Loucy (cell line): ENCODE data around the gene LDAH.

Experiments used
- H2AFZ ChIP-seq: fragments of 200-600 bp; sonication (generic); 2 replicates; pipeline ENCODE4 v1.6.0; 2016; ENCODE audit warnings: antibody characterized with exemption, mild to moderate bottlenecking, low read length, moderate library complexity
- H3F3A ChIP-seq: fragments of 200-600 bp; 2 replicates; pipeline ENCODE4 v1.6.0; 2016; ENCODE audit warnings: antibody characterized with exemption, low read depth, mild to moderate bottlenecking
- H3K27me3 ChIP-seq: fragments of 200-600 bp; sonication (generic); 2 replicates; pipeline ENCODE4 v1.6.1; 2014; ENCODE audit warnings: low read length, mild to moderate bottlenecking; ENCODE audit not compliant: insufficient read depth, poor library complexity, severe bottlenecking
- H3K36me3 ChIP-seq: fragments of 200-600 bp; sonication (generic); 2 replicates; pipeline ENCODE4 v1.6.1; 2016; ENCODE audit warnings: low read length; ENCODE audit not compliant: insufficient read depth
- H3K4me1 ChIP-seq: fragments of 200-600 bp; sonication (generic); 2 replicates; pipeline ENCODE4 v1.5.1; 2014; ENCODE audit warnings: low read length, mild to moderate bottlenecking; ENCODE audit not compliant: insufficient read depth, poor library complexity, severe bottlenecking
- H3K4me2 ChIP-seq: fragments of 200-600 bp; sonication (generic); 2 replicates; pipeline ENCODE4 v1.6.0; 2014; ENCODE audit warnings: antibody characterized with exemption, low read length, low read depth, mild to moderate bottlenecking; ENCODE audit not compliant: poor library complexity, severe bottlenecking
- H3K4me3 ChIP-seq: fragments of 200-600 bp; sonication (generic); 2 replicates; pipeline ENCODE4 v1.5.1; 2014; ENCODE audit warnings: low read length, mild to moderate bottlenecking, mixed read lengths; ENCODE audit not compliant: poor library complexity, severe bottlenecking
- H3K79me2 ChIP-seq: fragments of 200-600 bp; sonication (generic); 2 replicates; pipeline ENCODE4 v1.6.1; 2014; ENCODE audit warnings: low read length; ENCODE audit not compliant: insufficient read depth
- H3K9ac ChIP-seq: fragments of 200-600 bp; sonication (generic); 2 replicates; pipeline ENCODE4 v1.6.0; 2014; ENCODE audit warnings: mild to moderate bottlenecking, low read depth, low read length, moderate library complexity; ENCODE audit not compliant: poor library complexity, severe bottlenecking
- H3K9me2 ChIP-seq: fragments of 200-600 bp; sonication (generic); replicated peaks from 2 replicates; pipeline ENCODE4 v1.6.1; 2016; ENCODE audit warnings: low read depth, low read length, mixed read lengths
- H3K9me3 ChIP-seq: fragments of 200-600 bp; sonication (generic); 2 replicates; pipeline ENCODE4 v1.6.1; 2014; ENCODE audit warnings: mild to moderate bottlenecking, antibody characterized with exemption, low read length, low read depth; ENCODE audit not compliant: insufficient read depth
- H4K20me1 ChIP-seq: fragments of 200-600 bp; sonication (generic); 2 replicates; pipeline ENCODE4 v1.6.0; 2014; ENCODE audit warnings: antibody characterized with exemption, low read length, mild to moderate bottlenecking; ENCODE audit not compliant: insufficient read depth, poor library complexity, severe bottlenecking
- EZH2phosphoT487 ChIP-seq: fragments of 200-600 bp; IDR thresholded peaks from 2 replicates; pipeline ENCODE4 v1.6.1; 2018; ENCODE audit warnings: antibody characterized with exemption, mild to moderate bottlenecking, moderate library complexity, borderline replicate concordance
- TF ChIP-seq, protein P1 (sequence below): fragments of 200-600 bp; sonication (generic); conservative IDR thresholded peaks from 2 replicates; pipeline ENCODE4 v1.5.1; 2014; ENCODE audit warnings: mild to moderate bottlenecking, antibody characterized with exemption, low read length

The LDAH gene

DNA sequence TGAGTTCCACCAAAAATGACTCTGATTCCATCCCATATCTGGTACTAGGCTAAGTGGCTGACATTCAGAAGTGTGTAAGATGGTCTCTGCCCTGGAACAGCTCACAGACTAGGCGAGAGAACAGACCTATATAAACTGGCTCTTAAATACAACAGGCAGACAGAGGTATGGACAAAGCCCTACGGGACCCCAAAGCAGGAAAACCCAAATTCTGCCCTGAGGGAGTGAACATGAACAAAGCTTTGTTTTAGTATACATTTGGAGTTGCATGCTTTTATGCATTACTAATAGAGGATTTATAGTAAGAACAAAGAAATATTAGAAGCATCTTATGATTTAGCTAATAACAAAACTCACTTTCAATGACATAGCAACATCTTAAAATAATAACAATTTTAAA, 130.8 kb downstream of the LDAH start:
- Histone ChIP-seq H3K36me3 (no peaks in the 10 kb centered on the region), H4K20me1 (no peaks in the 10 kb centered on the region), H3K4me2 (no peak overlapping the region), H3K27me3 (no peaks in the 10 kb centered on the region), H3K9ac (no peak overlapping the region), H2AFZ (no peak overlapping the region), H3K79me2 (no peaks in the 10 kb centered on the region), H3K4me3 (no peak overlapping the region), H3K4me1 (no peaks in the 10 kb centered on the region), H3K9me2 (no peaks in the 10 kb centered on the region), H3K9me3 (no peaks in the 10 kb centered on the region), H3F3A (no peaks in the 10 kb centered on the region)
- TF ChIP-seq, protein P1, sequence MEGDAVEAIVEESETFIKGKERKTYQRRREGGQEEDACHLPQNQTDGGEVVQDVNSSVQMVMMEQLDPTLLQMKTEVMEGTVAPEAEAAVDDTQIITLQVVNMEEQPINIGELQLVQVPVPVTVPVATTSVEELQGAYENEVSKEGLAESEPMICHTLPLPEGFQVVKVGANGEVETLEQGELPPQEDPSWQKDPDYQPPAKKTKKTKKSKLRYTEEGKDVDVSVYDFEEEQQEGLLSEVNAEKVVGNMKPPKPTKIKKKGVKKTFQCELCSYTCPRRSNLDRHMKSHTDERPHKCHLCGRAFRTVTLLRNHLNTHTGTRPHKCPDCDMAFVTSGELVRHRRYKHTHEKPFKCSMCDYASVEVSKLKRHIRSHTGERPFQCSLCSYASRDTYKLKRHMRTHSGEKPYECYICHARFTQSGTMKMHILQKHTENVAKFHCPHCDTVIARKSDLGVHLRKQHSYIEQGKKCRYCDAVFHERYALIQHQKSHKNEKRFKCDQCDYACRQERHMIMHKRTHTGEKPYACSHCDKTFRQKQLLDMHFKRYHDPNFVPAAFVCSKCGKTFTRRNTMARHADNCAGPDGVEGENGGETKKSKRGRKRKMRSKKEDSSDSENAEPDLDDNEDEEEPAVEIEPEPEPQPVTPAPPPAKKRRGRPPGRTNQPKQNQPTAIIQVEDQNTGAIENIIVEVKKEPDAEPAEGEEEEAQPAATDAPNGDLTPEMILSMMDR: no peak

DNA sequence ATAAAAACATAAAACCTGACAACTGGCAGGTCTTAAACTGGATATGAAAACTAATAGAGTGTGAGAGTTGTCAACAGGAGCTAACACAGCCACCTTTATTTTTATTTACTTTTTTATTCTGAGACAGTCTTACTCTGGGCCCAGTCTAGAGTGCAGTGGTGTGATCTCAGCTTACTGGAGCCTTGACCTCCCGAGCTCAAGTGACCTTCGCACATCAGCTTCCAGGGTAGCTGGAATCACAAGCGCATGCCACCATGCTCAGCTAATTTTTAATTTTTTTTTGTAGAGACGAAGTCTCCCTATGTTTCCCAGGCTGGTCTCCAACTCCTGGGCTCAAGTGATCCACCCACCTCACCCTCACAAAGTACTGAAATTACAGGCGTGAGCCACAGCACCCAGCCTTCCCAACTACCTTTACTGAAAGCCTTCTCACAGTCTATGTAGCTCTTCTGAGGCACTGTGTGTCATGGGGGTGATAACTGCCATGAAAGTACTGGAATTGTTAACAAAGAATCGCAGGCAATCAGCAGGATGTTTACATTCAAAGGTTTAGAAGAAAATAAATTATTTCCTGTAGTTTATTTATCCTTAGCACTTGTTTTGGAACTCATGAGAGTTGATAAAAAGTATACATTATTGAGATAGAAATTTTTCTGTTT, 131.7 kb downstream of the LDAH start:
- Histone ChIP-seq H3K27me3 (no peaks in the 10 kb centered on the region), H3K9ac (no peak overlapping the region), H4K20me1 (no peaks in the 10 kb centered on the region), H3K9me3 (no peaks in the 10 kb centered on the region), H2AFZ (no peak overlapping the region), H3K79me2 (no peaks in the 10 kb centered on the region), H3F3A (no peaks in the 10 kb centered on the region), H3K4me3 (no peak overlapping the region), H3K4me2 (no peak overlapping the region), H3K36me3 (no peaks in the 10 kb centered on the region), H3K9me2 (no peaks in the 10 kb centered on the region), H3K4me1 (no peaks in the 10 kb centered on the region)
- TF ChIP-seq EZH2phosphoT487: no peak
- TF ChIP-seq, protein P1: no peak

DNA sequence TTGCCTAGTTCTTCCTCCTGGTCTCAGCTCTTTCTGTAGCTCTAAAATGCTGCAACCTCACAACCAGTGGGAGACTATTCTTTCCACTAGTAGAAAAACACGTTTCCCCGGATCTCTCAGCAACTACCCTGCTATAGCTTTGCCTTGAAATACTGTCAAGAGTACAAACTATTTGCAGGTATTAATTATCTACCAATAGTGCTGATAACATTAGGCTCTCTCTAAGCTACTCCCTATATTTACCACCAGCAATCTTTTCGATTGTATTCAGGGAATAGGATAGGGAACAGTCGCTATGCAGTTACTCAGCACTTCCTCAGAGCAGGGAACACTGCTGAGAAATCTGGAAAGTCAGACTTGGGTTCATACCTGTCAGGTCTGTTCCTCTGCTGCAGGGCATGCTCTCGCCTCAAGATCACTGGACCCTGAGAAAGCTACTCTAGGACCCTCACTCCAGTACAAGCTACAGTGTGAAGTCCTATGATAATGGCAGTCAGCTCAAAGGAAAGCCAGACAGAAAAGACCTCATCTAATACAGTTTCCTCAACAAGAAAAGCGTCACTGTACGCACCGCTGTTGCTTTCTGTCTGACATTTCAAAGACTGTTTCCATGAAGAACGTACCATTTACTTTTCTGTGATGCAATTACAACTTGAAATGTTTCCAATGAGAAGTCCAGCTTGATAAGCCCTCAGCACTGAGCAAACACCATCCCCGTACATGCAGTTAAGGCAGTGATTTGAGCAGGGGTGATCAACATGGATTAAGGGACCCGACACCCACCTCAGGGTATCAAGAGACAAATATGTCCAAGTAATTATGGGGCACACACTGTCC, 133.3 kb downstream of the LDAH start:
- no peak overlapping the region for H3K9ac ChIP-seq
- H3K4me2 ChIP-seq: no peak overlapping the region
- TF ChIP-seq EZH2phosphoT487: no peak
- TF ChIP-seq, protein P1: no peak
- no peaks in the 10 kb centered on the region for H3K79me2 ChIP-seq
- H3K36me3 ChIP-seq: no peaks in the 10 kb centered on the region
- no peaks in the 10 kb centered on the region for H3K9me2 ChIP-seq
- no peaks in the 10 kb centered on the region for H3K9me3 ChIP-seq
- no peak overlapping the region for H2AFZ ChIP-seq
- H3K4me3 ChIP-seq: no peak overlapping the region
- H3K4me1 ChIP-seq: no peaks in the 10 kb centered on the region
- H3K27me3 ChIP-seq: no peaks in the 10 kb centered on the region
- no peaks in the 10 kb centered on the region for H4K20me1 ChIP-seq
- H3F3A ChIP-seq: no peaks in the 10 kb centered on the region
